ENCODE results near the gene TTC12. TPM values are rescaled to one million over a fixed set of nuclear protein-coding genes. Genes with fewer than 3 reads are reported as not detected.

Gene TTC12
- polyA plus RNA-seq, 1 donor from 2014 or later = 9.8 TPM

- peaks cover 0 to 2% (median 0%) of the 10 kb centered on the region in 3 donors for H3K9me3 Mint-ChIP-seq
- H3K4me3 Mint-ChIP-seq = no peak overlapping the region
- H3K27ac Mint-ChIP-seq = no peak overlapping the region
- H3K27me3 Mint-ChIP-seq = peaks cover 3% of the 10 kb centered on the region
- H3K36me3 Mint-ChIP-seq = no peaks in the 10 kb centered on the region
- peaks cover 0 to 2% (median 0%) of the 10 kb centered on the region in 3 donors for H3K4me1 Mint-ChIP-seq
Observed at GRCh38 chr11:113405724-113406478, 91.5 kb downstream of the TTC12 start.

- H3K4me3 Mint-ChIP-seq = no peak overlapping the region
- H3K27ac Mint-ChIP-seq = no peak overlapping the region
- H3K4me1 Mint-ChIP-seq = peaks cover 0 to 2% (median 0%) of the 10 kb centered on the region in 3 donors
- no peaks in the 10 kb centered on the region for H3K36me3 Mint-ChIP-seq
- H3K9me3 Mint-ChIP-seq = peaks cover 0 to 2% (median 0%) of the 10 kb centered on the region in 3 donors
- H3K27me3 Mint-ChIP-seq = peaks cover 3% of the 10 kb centered on the region
Observed at GRCh38 chr11:113407163-113407562, 92.8 kb downstream of the TTC12 start.

- H3K27me3 Mint-ChIP-seq = peaks cover 3% of the 10 kb centered on the region
- H3K27ac Mint-ChIP-seq = no peak overlapping the region
- no peaks in the 10 kb centered on the region for H3K36me3 Mint-ChIP-seq
- H3K4me1 Mint-ChIP-seq = peaks cover 0 to 2% (median 0%) of the 10 kb centered on the region in 3 donors
- no peak overlapping the region for H3K4me3 Mint-ChIP-seq
- peaks cover 0 to 2% (median 0%) of the 10 kb centered on the region in 3 donors for H3K9me3 Mint-ChIP-seq
Observed at GRCh38 chr11:113408206-113408605, 93.8 kb downstream of the TTC12 start.

DNA sequence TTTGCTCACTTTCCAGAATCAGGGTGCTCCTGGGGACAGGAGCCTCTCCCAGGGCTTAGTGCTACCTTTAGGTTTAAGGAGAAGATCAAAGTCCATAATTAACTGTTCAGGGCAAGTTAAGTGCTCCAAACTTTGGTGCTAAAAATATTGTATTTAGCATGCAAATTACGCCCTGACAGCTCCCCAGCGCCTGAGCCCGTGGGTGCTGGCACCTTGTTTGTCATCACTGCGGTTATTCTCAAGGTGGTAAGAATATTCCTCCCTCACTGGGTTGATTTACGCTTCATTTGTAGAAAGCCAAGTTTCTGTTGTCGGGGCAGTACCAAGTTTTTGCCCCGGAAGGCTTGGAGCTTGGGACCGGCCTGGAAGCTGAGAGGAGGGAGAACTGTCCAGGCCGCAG, 94.5 kb downstream of the TTC12 start:
- Mint-ChIP-seq H3K27ac (no peak overlapping the region), H3K27me3 (peaks cover 6% of the 10 kb centered on the region), H3K4me1 (peaks cover 0 to 2% (median 0%) of the 10 kb centered on the region in 3 donors), H3K4me3 (no peak overlapping the region), H3K9me3 (peaks cover 0 to 2% (median 0%) of the 10 kb centered on the region in 3 donors), H3K36me3 (no peaks in the 10 kb centered on the region)

GRCh38 chr11:113409526-113409925, 95.1 kb downstream of the TTC12 start:
- H3K9me3 Mint-ChIP-seq = peaks cover 0 to 2% (median 0%) of the 10 kb centered on the region in 3 donors
- H3K27me3 Mint-ChIP-seq = peaks cover 6% of the 10 kb centered on the region
- H3K27ac Mint-ChIP-seq = no peak overlapping the region
- no peaks in the 10 kb centered on the region for H3K36me3 Mint-ChIP-seq
- no peak overlapping the region for H3K4me3 Mint-ChIP-seq
- H3K4me1 Mint-ChIP-seq = peaks cover 0 to 2% (median 0%) of the 10 kb centered on the region in 3 donors

GRCh38 chr11:113410414-113411135, 96.2 kb downstream of the TTC12 start:
- Mint-ChIP-seq H3K9me3 (peaks cover 0 to 2% (median 0%) of the 10 kb centered on the region in 3 donors), H3K4me1 (peaks cover 0 to 2% (median 0%) of the 10 kb centered on the region in 3 donors), H3K4me3 (no peak overlapping the region), H3K36me3 (no peaks in the 10 kb centered on the region), H3K27ac (no peak overlapping the region), H3K27me3 (peaks cover 7% of the 10 kb centered on the region)

DNA sequence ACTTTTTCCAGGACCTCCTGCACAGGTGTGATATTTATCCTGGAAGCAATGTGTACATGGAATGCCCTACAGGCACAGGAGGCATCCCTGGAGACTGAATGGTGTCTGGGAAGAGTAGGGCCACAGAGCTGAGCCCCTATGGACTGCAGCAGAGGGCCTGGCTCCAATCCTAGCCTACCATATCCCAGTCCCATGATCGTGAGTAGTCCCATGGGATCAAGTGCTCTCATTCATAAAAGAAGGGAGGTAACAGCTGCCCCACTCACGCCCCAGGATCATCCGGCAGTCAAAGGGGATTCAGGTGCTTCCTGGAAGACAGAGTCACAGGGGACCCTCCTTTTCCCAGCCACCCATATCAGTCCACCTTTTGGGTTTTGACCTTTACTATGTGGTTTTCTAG, 97.2 kb downstream of the TTC12 start:
- Mint-ChIP-seq H3K4me1 (peaks cover 0 to 2% (median 0%) of the 10 kb centered on the region in 3 donors), H3K27me3 (peaks cover 7% of the 10 kb centered on the region), H3K36me3 (no peaks in the 10 kb centered on the region), H3K4me3 (no peak overlapping the region), H3K9me3 (peaks cover 0 to 2% (median 0%) of the 10 kb centered on the region in 3 donors), H3K27ac (no peak overlapping the region)

GRCh38 chr11:113412675-113413074, 98.3 kb downstream of the TTC12 start:
- H3K4me1 Mint-ChIP-seq = peaks cover 0 to 2% (median 1%) of the 10 kb centered on the region in 3 donors

GRCh38 chr11:113415343-113415742, 101.0 kb downstream of the TTC12 start:
- peaks cover 2% of the 10 kb centered on the region for H3K36me3 Mint-ChIP-seq
- H3K4me3 Mint-ChIP-seq = no peak overlapping the region
- peaks cover 0 to 1% (median 0%) of the 10 kb centered on the region in 3 donors for H3K4me1 Mint-ChIP-seq
- H3K9me3 Mint-ChIP-seq = peaks cover 0 to 2% (median 0%) of the 10 kb centered on the region in 3 donors
- H3K27ac Mint-ChIP-seq = no peak overlapping the region
- H3K27me3 Mint-ChIP-seq = peaks cover 6% of the 10 kb centered on the region

More at GRCh38 chr11:113412675-113413074, 98.3 kb downstream of the TTC12 start:
- no peak overlapping the region for H3K27ac Mint-ChIP-seq
- H3K36me3 Mint-ChIP-seq = no peaks in the 10 kb centered on the region
- no peak overlapping the region for H3K4me3 Mint-ChIP-seq
- H3K27me3 Mint-ChIP-seq = peaks cover 6% of the 10 kb centered on the region
- peaks cover 0 to 2% (median 0%) of the 10 kb centered on the region in 3 donors for H3K9me3 Mint-ChIP-seq

Other genes with a start within 250 kb of the TTC12 start
- gene ANKK1, start 73.2 kb downstream of the TTC12 start, polyA plus RNA-seq = not detected
- gene DRD2, start 160.8 kb downstream of the TTC12 start, polyA plus RNA-seq = not detected

All from IgD-negative memory B cell (primary cell).